Measurements from ENCODE around the gene OR4A15.
A peak's percentile ranks its signal among the peaks of the same experiment; 100 is the strongest.

Gene OR4A15

GRCh38 chr11:55367674-55368073, at the start of gene OR4A15:
OR4A15 (plus strand) TSS chr11:55367974; CDS start chr11:55367974, 0 bp downstream.
- H3K4me3 ChIP-seq (ENCODE audit: low read depth, low read length): no peak within 1 kb of the TSS
- TF ChIP-seq CTCF (IDR thresholded peaks at IDR 0.05; ENCODE audit: low read depth, low read length, missing control alignments): no peak
- DNase-seq (ENCODE audit: low read depth): no peak

DNA sequence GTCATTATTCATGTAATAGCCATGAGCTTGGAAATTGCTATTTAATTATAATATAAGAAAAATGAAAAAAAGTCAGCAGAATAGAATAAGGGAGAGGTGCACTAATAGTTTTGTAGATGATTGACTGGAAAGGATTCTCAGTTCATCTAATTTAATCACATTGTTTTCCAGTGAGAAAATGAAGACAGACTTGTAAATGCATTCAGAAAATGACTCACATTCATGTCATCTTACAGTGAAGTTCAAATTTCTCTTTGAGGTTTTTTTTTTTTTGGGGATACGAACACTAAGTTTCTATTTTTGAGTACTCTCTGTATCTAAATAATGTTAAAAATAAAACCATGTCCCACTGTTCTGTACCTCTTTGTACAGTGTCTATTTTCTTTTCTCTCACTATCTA, 43.3 kb upstream of the OR4A15 start:
- DNase-seq (ENCODE audit: low read depth): no peak
- TF ChIP-seq CTCF (IDR thresholded peaks at IDR 0.05; ENCODE audit: low read depth, low read length, missing control alignments): no peak
- no peak overlapping the region for H3K4me3 ChIP-seq (ENCODE audit: low read depth, low read length)

DNA sequence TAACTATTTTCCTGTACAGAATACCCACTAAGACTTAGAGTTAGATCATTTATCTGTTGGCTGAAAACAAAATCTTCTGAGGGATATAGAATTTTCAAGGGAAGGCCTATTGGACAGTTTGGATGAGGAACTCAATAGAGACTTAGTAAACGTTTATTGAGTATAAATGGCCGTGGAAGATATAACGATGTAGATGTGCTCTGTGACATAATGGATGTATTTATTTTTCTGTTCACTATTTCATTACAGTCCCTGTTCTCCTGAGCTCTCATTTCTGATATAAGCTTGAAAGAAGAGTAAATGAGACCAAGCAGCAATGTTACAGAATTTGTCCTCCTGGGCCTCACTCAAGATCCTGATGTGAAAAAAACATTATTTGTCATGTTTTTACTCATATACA, 24.9 kb upstream of the OR4A15 start, which contains the start of gene OR4A16:
Gene OR4A16 (plus strand): TSS at position 301 of the 400 bp plus-strand sequence. CDS start 0 bp downstream, at position 301.
- no peak for TF ChIP-seq CTCF (IDR thresholded peaks at IDR 0.05; ENCODE audit: low read depth, low read length, missing control alignments)
- no peak for DNase-seq (ENCODE audit: low read depth)
- H3K4me3 ChIP-seq (ENCODE audit: low read depth, low read length): no peak within 1 kb of the TSS

GRCh38 chr11:55345306-55345705, 22.5 kb upstream of the OR4A15 start:
- no peak overlapping the region for H3K4me3 ChIP-seq (ENCODE audit: low read depth, low read length)
- no peak for DNase-seq (ENCODE audit: low read depth)
- no peak for TF ChIP-seq CTCF (IDR thresholded peaks at IDR 0.05; ENCODE audit: low read depth, low read length, missing control alignments)

DNA sequence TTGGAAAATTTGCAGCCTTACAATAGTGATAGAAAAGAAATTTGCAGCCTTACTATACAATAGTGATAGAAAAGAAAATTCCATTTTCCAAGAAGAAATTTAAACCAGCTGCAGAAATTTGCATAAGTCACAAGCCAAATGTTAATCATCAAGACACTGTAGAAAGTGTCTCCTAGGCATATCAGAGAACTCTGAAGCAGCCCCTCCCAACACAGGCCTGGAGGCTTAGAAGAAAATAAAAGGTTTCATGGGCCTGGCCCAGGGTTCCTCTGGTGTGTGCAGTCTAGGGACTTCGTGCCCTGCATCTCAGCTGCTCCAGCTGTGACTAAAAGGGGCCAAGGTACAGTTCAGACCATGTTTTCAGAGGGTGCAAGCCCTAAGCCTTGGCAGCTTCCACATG, 18.7 kb upstream of the OR4A15 start:
- TF ChIP-seq CTCF (IDR thresholded peaks at IDR 0.05; ENCODE audit: low read depth, low read length, missing control alignments): no peak
- no peak for DNase-seq (ENCODE audit: low read depth)
- H3K4me3 ChIP-seq (ENCODE audit: low read depth, low read length): no peak overlapping the region

DNA sequence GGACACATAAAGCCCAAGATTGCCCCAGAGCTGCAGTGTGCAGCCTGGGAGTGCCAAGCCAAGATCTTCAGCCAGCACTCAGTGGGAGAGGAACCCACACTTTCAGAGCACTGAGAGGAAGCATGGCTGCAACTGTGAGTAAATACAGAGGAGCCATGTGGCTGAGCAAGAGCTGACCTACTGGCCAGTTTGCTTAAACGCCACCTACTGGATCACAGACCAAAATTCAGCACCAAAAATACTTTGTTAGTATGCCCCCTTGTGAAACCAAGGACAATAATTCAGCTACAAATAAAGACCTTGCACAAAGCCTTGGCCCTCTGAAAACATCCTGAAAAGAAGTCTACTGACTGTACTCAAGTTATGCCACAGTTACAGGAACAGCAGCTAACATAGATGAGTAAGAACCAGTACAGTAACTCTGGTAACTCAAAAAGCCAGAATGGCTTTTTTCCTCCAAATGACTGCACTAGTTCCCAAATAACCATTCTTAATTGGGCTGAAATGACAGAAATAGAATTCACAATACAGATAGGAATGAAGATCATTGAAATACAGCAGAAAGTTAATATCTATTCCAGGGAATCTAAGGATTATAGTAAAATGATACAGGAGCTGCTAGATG, 10.1 kb upstream of the OR4A15 start:
- no peak overlapping the region for H3K4me3 ChIP-seq (ENCODE audit: low read depth, low read length)
- no peak for DNase-seq (ENCODE audit: low read depth)
- TF ChIP-seq CTCF (IDR thresholded peaks at IDR 0.05; ENCODE audit: low read depth, low read length, missing control alignments): peak; percentile 16

DNA sequence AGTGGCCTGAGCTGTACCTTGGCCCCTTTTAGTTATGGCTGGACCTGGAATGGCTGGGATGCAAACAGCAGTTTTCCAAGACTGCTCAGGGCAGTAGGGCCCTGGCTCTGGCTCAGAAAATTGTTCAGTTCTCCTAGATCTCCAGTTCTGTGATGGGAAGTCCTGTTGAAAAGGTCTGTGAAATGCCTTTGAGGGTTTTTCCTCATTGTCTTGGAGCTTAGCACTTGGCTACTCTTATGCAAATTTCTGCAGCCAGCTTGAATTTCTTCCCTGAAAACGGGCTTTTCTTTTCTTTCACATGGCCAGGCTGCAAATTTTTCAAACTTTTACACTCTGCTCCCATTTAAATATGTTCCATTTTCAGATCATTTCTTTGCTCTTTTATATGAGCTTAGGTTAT, 33.2 kb downstream of the OR4A15 start:
- TF ChIP-seq CTCF (IDR thresholded peaks at IDR 0.05; ENCODE audit: low read depth, low read length, missing control alignments): no peak
- H3K4me3 ChIP-seq (ENCODE audit: low read depth, low read length): no peak overlapping the region
- no peak for DNase-seq (ENCODE audit: low read depth)
